TTC549 (cell line): ENCODE data around the gene NFRKB.
"Not testable (repeated sequence)": the region's sequence is repeated elsewhere in the genome, so short reads cannot be mapped to it uniquely, and the experiment has no call there.

Experiments
- FAIRE-seq: peaks from 2 replicates; lab custom pipeline; 2012; peaks lifted over from hg19 to GRCh38; lab: Jason Lieb, UNC

The NFRKB gene

DNA sequence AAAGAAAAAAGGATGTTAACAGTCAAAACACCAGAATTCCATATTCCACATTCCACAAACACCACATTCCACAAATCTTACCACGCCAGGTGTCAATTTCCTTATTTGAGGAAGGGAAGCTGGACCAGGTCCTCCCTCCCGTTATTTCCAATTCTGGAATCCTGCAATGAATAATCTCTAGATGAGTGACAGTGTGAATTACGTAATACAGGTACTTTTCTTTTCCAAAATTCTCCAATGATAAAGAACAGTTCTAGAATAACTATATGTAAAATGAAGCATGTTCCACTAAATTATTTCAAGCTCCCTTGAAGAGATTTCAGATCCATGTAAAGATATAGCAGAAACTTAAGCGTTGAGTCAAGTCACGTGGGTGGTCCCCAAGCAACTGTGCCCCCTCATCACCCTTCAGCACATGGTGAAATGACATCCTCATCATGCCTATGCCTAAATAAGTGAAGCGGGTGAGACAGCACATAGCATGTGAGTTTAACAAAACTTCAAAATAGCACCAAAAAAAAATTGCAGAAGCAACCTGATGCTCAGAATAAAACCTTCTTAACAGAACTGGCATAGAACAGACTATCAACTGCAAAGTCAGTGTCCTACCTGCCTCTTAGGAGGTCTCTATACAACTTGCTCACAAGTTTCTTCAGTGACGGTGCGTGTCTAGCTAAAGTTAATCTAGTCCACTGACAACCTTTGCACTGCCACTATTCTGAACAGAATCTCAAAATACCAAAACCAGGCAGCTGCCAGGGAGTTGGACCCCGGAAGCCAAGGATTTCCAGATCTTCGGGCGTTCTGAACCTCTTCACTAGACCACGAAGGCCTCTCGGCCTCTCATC is 876 bp downstream of the NFRKB start:
- no peak for FAIRE-seq

DNA sequence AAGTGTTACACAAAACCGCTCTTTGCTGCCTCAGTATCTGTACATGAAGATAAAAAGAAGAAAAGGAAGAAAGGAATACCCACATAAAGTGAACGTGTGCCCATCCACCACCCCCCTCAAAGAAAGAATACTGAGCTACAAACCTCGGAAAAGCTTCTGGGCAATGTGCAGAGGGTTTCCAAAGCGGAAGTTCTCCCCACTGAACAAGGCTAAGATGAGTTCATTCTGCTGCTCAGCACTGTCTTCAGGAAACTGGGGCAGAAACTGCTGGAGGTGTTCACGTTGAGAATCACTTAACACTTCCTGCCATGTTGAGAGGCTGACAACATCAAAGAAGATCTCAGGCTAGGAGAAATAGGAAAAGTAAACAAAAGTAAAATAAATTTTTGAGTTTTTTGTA is 6.9 kb downstream of the NFRKB start:
- no peak for FAIRE-seq

GRCh38 chr11:129885381-129885780 is 10.0 kb downstream of the NFRKB start:
- FAIRE-seq: no peak

GRCh38 chr11:129884581-129884980 is 10.8 kb downstream of the NFRKB start:
- no peak for FAIRE-seq

GRCh38 chr11:129881570-129882170 is 13.7 kb downstream of the NFRKB start:
- FAIRE-seq: no peak

GRCh38 chr11:129880311-129880710 is 15.1 kb downstream of the NFRKB start:
- FAIRE-seq: no peak

DNA sequence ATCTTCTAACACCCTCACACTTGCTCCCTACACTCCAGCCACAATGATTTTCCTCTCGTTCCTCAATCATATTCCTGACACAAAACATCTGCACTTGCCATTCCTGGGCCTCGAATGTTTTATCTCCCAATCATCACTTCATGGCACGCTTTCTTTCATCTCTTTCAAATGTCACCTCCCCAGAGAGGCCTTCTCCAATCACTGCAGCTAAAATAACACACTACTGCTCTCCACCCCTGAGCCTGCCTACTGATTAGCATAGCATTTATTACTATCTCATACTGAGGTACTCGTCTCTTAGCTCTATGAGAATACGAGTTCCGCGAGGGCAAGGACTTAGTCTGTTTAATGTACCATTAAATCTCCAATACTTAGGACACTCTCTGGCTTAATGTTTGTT is 23.5 kb downstream of the NFRKB start:
- no peak for FAIRE-seq

DNA sequence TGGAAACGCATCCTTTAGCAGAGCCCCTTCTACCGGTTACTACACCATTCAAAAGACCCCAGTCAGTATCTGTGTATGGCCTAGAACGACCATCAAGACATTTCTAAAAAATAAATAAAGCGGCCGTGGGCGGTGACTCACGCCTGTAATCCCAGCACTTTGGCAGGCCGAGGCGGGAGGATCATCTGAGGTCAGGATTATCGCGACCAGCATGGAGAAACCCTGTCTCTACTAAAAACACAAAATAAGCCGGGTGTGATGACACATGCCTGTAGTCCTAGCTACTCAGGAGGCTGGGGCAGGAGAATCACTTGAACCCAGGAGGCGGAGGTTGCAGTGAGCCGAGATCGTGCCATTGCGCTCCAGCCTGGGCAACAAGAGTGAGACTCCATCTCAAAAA is 26.8 kb downstream of the NFRKB start:
- not testable (repeated sequence) for FAIRE-seq

- FAIRE-seq: no peak
Measured at GRCh38 chr11:129866311-129866710, 29.1 kb downstream of the NFRKB start.

- no peak for FAIRE-seq
Measured at GRCh38 chr11:129865701-129866100, 29.7 kb downstream of the NFRKB start.

- no peak for FAIRE-seq
Measured at GRCh38 chr11:129864811-129865210, 30.6 kb downstream of the NFRKB start.

- FAIRE-seq: no peak
Measured at GRCh38 chr11:129861702-129862522, 33.5 kb downstream of the NFRKB start.

DNA sequence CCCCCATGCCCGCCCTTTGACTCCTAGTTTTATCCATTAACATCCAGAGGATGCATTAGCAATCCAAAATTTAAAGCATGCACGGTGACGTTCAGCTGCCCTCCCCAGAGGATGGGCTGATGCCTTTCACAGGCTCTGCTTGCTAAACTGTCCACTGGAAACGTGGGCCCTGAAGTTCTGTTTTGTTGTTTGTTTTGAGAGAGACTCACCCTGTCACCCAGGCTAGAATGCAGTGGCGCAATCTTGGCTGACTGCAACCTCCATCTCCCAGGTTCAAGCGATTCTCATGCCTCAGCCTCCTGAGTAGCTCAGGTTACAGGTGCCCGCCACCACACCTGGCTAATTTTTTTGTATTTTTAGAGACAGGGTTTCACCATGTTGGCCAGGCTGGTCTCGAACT is 39.3 kb downstream of the NFRKB start:
- FAIRE-seq: no peak

- no peak for FAIRE-seq
Measured at GRCh38 chr11:129855086-129855485, 40.3 kb downstream of the NFRKB start.

DNA sequence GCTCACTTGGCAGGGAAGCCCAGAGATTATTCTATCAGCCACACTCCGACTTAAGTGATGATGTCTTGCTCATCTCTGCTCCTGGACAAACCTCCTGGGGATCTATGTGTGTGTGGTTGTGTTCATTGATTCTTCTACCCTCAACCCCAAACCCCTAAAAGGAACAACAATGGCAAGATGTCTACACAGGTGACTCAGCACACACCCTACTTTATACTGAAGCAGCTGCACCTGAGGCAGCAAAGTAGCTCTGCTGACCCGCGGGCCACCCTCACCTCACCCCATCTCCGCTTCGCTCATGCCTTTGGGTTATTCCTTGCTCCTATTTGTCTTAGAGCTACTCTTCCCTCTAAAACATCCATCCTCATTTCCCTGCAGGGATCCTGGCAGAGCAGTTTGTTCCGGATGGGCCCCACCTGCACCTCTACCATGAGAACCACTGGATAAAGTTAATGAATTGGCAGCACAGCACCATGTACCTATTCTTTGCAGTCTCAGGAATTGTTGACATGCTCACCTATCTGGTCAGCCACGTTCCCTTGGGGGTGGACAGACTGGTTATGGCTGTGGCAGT is 41.1 kb downstream of the NFRKB start:
- FAIRE-seq: no peak

GRCh38 chr11:129853518-129854231 is 41.7 kb downstream of the NFRKB start:
- FAIRE-seq: no peak

GRCh38 chr11:129852125-129852740 is 43.1 kb downstream of the NFRKB start:
- no peak for FAIRE-seq

DNA sequence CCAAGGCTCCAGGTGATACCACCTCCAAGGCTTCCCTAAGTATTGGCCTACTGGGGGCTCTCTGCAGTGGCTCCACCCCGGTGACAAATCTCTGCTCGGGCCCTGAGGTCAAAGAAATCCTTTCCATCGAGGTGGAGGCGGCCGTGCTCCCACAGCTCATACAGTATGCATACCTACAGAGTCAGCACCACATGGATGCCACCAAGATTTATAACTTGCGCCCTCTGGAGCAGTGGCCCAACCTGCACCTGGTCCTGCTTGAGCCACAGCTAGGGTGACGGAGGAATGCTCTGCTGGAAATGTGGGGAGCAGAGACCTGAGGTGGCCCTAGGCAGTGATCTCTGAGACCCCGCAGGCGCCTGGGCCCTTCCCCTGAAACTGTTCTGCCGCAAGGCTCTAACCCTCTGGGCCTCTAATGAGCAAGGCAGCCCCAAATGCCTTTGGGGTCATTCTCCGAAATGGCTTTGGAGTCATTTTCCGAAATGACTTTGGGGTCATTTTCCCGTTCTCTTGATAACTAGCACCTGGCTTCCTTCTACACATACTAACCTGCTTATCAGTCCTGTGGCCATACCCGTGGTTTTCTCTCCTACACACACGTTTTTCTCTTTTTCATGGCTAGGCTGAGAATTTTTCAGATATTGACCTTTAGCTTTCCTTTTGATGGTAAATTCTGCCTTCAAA is 45.8 kb downstream of the NFRKB start:
- no peak for FAIRE-seq

- not testable (repeated sequence) for FAIRE-seq
Measured at GRCh38 chr11:129847361-129847760, 48.0 kb downstream of the NFRKB start.

- FAIRE-seq: no peak
Measured at GRCh38 chr11:129846508-129847335, 48.7 kb downstream of the NFRKB start.
